NCI-H1092 (cell line): Measurements from ENCODE around the gene HDHD2.

Experiments used
- DNase-seq: peaks from one replicate; lab custom pipeline; 2025; lab: John Stamatoyannopoulos, UW

HDHD2 gene

GRCh38 chr18:47062471-47062870 lies 87.8 kb downstream of the HDHD2 start:
- no peak for DNase-seq
